HEK293 (cell line): ENCODE data around the gene CCHCR1.

Experiments used
- EGR2 ChIP-seq: fragments of 450-650 bp; formaldehyde crosslinking; IDR thresholded peaks from 2 replicates; pipeline ENCODE4 v1.5.1; 2016; ENCODE audit warnings: low read depth, missing biosample characterization, missing genetic modification characterization
- FEZF1 ChIP-seq: fragments of 450-650 bp; formaldehyde crosslinking; IDR thresholded peaks from 2 replicates; pipeline ENCODE4 v1.5.1; 2016; ENCODE audit warnings: missing biosample characterization, missing genetic modification characterization
- GLI4 ChIP-seq: fragments of 450-650 bp; formaldehyde crosslinking; IDR thresholded peaks from 2 replicates; pipeline ENCODE4 v1.5.1; 2016; ENCODE audit warnings: missing biosample characterization, missing genetic modification characterization
- MYNN ChIP-seq: fragments of 450-650 bp; formaldehyde crosslinking; IDR thresholded peaks from 2 replicates; pipeline ENCODE4 v1.5.1; 2016; ENCODE audit warnings: missing biosample characterization, missing genetic modification characterization, borderline replicate concordance
- REST ChIP-seq: fragments of 450-650 bp; formaldehyde crosslinking; IDR thresholded peaks from 2 replicates; pipeline ENCODE4 v1.5.1; 2016; ENCODE audit warnings: missing biosample characterization, missing genetic modification characterization
- SCRT1 ChIP-seq: fragments of 450-650 bp; formaldehyde crosslinking; IDR thresholded peaks from 2 replicates; pipeline ENCODE4 v1.5.1; 2016; ENCODE audit warnings: missing biosample characterization, missing genetic modification characterization, borderline replicate concordance
- WT1 ChIP-seq: fragments of 450-650 bp; formaldehyde crosslinking; IDR thresholded peaks from 2 replicates; pipeline ENCODE4 v1.5.1; 2016; ENCODE audit warnings: missing biosample characterization, missing genetic modification characterization
- ZBTB48 ChIP-seq: fragments of 450-650 bp; formaldehyde crosslinking; IDR thresholded peaks from 2 replicates; pipeline ENCODE4 v1.5.1; 2016; ENCODE audit warnings: missing biosample characterization, missing genetic modification characterization
- ZBTB8A ChIP-seq: fragments of 450-650 bp; formaldehyde crosslinking; IDR thresholded peaks from 2 replicates; pipeline ENCODE4 v1.5.1; 2016; ENCODE audit warnings: missing biosample characterization, missing genetic modification characterization
- ZNF114 ChIP-seq: fragments of 450-650 bp; formaldehyde crosslinking; IDR thresholded peaks from 2 replicates; pipeline ENCODE4 v1.5.0; 2017; ENCODE audit warnings: missing biosample characterization, missing genetic modification characterization
- ZNF132 ChIP-seq: fragments of 450-650 bp; formaldehyde crosslinking; IDR thresholded peaks from 2 replicates; pipeline ENCODE4 v1.5.1; 2017; ENCODE audit warnings: missing biosample characterization, missing genetic modification characterization, borderline replicate concordance
- ZNF169 ChIP-seq: fragments of 450-650 bp; formaldehyde crosslinking; IDR thresholded peaks from 2 replicates; pipeline ENCODE4 v1.5.1; 2016; ENCODE audit warnings: missing biosample characterization, missing genetic modification characterization
- ZNF184 ChIP-seq: fragments of 450-650 bp; IDR thresholded peaks from 2 replicates; pipeline ENCODE4 v1.5.1; 2018; ENCODE audit warnings: missing biosample characterization, mild to moderate bottlenecking, missing genetic modification characterization
- ZNF202 ChIP-seq: fragments of 450-650 bp; formaldehyde crosslinking; IDR thresholded peaks from 2 replicates; pipeline ENCODE4 v1.5.1; 2016; ENCODE audit warnings: missing biosample characterization, missing genetic modification characterization, borderline replicate concordance
- ZNF391 ChIP-seq: fragments of 450-650 bp; formaldehyde crosslinking; IDR thresholded peaks from 2 replicates; pipeline ENCODE4 v1.5.1; 2016; ENCODE audit warnings: low read depth, missing biosample characterization, missing genetic modification characterization, borderline replicate concordance
- ZNF48 ChIP-seq: fragments of 450-650 bp; formaldehyde crosslinking; IDR thresholded peaks from 2 replicates; pipeline ENCODE4 v1.5.1; 2016; ENCODE audit warnings: missing biosample characterization, missing genetic modification characterization
- ZNF510 ChIP-seq: fragments of 450-650 bp; formaldehyde crosslinking; IDR thresholded peaks from 2 replicates; pipeline ENCODE4 v1.5.1; 2018; ENCODE audit warnings: mild to moderate bottlenecking, missing genetic modification characterization, missing biosample characterization; ENCODE audit not compliant: insufficient replicate concordance
- ZNF549 ChIP-seq: fragments of 450-650 bp; IDR thresholded peaks from 2 replicates; pipeline ENCODE4 v1.5.1; 2018; ENCODE audit warnings: missing biosample characterization, missing genetic modification characterization, mild to moderate bottlenecking, inconsistent platforms, moderate library complexity
- ZNF555 ChIP-seq: fragments of 450-650 bp; formaldehyde crosslinking; conservative IDR thresholded peaks from 2 replicates; pipeline ENCODE4 v1.5.1; 2017; ENCODE audit warnings: missing biosample characterization, mild to moderate bottlenecking, missing genetic modification characterization, inconsistent platforms
- ZNF558 ChIP-seq: fragments of 450-650 bp; formaldehyde crosslinking; IDR thresholded peaks from 2 replicates; pipeline ENCODE4 v1.5.1; 2016; ENCODE audit warnings: missing biosample characterization, missing genetic modification characterization
- ZNF580 ChIP-seq: fragments of 450-650 bp; formaldehyde crosslinking; IDR thresholded peaks from 2 replicates; pipeline ENCODE4 v1.5.1; 2016; ENCODE audit warnings: missing biosample characterization, missing genetic modification characterization
- ZNF639 ChIP-seq: fragments of 450-650 bp; formaldehyde crosslinking; IDR thresholded peaks from 2 replicates; pipeline ENCODE4 v1.5.1; 2016; ENCODE audit warnings: missing biosample characterization, missing genetic modification characterization
- ZNF658 ChIP-seq: fragments of 450-650 bp; formaldehyde crosslinking; IDR thresholded peaks from 2 replicates; pipeline ENCODE4; 2016; ENCODE audit warnings: missing biosample characterization, missing genetic modification characterization
- ZNF677 ChIP-seq: fragments of 450-650 bp; IDR thresholded peaks from 2 replicates; pipeline ENCODE4 v1.5.0; 2018; ENCODE audit warnings: missing biosample characterization, mild to moderate bottlenecking, missing genetic modification characterization, moderate library complexity
- ZNF701 ChIP-seq: fragments of 450-650 bp; formaldehyde crosslinking; IDR thresholded peaks from 2 replicates; pipeline ENCODE4 v1.5.1; 2016; ENCODE audit warnings: missing biosample characterization, missing genetic modification characterization
- TF ChIP-seq, protein P1 (sequence below): fragments of 450-650 bp; formaldehyde crosslinking; conservative IDR thresholded peaks from 2 replicates; pipeline ENCODE4 v1.5.1; 2016; ENCODE audit warnings: low read depth, missing biosample characterization, missing genetic modification characterization
- TF ChIP-seq, protein P2 (sequence below): fragments of 450-650 bp; formaldehyde crosslinking; IDR thresholded peaks from 2 replicates; pipeline ENCODE4 v1.5.1; 2017; ENCODE audit warnings: missing biosample characterization, missing genetic modification characterization
- TF ChIP-seq, protein P3 (sequence below): fragments of 450-650 bp; IDR thresholded peaks from 2 replicates; pipeline ENCODE4 v1.5.1; 2018; ENCODE audit warnings: missing biosample characterization, mild to moderate bottlenecking, missing genetic modification characterization

The CCHCR1 gene

GRCh38 chr6:31158140-31158862, 699 bp upstream of the CCHCR1 start, which contains the start of gene TCF19 (continued):
- TF ChIP-seq, protein P1, sequence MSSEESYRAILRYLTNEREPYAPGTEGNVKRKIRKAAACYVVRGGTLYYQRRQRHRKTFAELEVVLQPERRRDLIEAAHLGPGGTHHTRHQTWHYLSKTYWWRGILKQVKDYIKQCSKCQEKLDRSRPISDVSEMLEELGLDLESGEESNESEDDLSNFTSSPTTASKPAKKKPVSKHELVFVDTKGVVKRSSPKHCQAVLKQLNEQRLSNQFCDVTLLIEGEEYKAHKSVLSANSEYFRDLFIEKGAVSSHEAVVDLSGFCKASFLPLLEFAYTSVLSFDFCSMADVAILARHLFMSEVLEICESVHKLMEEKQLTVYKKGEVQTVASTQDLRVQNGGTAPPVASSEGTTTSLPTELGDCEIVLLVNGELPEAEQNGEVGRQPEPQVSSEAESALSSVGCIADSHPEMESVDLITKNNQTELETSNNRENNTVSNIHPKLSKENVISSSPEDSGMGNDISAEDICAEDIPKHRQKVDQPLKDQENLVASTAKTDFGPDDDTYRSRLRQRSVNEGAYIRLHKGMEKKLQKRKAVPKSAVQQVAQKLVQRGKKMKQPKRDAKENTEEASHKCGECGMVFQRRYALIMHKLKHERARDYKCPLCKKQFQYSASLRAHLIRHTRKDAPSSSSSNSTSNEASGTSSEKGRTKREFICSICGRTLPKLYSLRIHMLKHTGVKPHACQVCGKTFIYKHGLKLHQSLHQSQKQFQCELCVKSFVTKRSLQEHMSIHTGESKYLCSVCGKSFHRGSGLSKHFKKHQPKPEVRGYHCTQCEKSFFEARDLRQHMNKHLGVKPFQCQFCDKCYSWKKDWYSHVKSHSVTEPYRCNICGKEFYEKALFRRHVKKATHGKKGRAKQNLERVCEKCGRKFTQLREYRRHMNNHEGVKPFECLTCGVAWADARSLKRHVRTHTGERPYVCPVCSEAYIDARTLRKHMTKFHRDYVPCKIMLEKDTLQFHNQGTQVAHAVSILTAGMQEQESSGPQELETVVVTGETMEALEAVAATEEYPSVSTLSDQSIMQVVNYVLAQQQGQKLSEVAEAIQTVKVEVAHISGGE (tag by site-specific recombination), result no peak
- no peak for TF ChIP-seq ZNF114 (tag by site-specific recombination)
- TF ChIP-seq ZBTB48 (tag by site-specific recombination), result peak; percentile 15; the same call in 1 of the 2 replicates
- TF ChIP-seq ZBTB8A (tag by site-specific recombination), result no peak; the same call in 1 of the 2 replicates
- TF ChIP-seq GLI4 (tag by site-specific recombination), result no peak
- TF ChIP-seq FEZF1 (tag by site-specific recombination), result no peak
- peak; percentile 64 for TF ChIP-seq WT1 (tag by site-specific recombination)
- no peak for TF ChIP-seq ZNF580 (tag by site-specific recombination)
- no peak for TF ChIP-seq ZNF202
- TF ChIP-seq ZNF184, result no peak
- no peak for TF ChIP-seq SCRT1 (tag by site-specific recombination)
- TF ChIP-seq ZNF391 (tag by site-specific recombination), result 0 out of 2 replicates have a peak, but pooled peaks have one; percentile 15
- TF ChIP-seq ZNF169 (tag by site-specific recombination), result no peak
- TF ChIP-seq ZNF132 (tag by site-specific recombination), result no peak
- no peak for TF ChIP-seq ZNF639
- no peak for TF ChIP-seq MYNN
- no peak for TF ChIP-seq REST (tag by site-specific recombination)
- TF ChIP-seq, protein P2, sequence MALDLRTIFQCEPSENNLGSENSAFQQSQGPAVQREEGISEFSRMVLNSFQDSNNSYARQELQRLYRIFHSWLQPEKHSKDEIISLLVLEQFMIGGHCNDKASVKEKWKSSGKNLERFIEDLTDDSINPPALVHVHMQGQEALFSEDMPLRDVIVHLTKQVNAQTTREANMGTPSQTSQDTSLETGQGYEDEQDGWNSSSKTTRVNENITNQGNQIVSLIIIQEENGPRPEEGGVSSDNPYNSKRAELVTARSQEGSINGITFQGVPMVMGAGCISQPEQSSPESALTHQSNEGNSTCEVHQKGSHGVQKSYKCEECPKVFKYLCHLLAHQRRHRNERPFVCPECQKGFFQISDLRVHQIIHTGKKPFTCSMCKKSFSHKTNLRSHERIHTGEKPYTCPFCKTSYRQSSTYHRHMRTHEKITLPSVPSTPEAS (tag by site-specific recombination), result no peak
- no peak for TF ChIP-seq ZNF555 (tag by site-specific recombination)
- no peak for TF ChIP-seq ZNF658 (tag by site-specific recombination)
- TF ChIP-seq ZNF549 (tag by site-specific recombination), result no peak
- TF ChIP-seq ZNF510, result no peak
- TF ChIP-seq ZNF677 (tag by site-specific recombination), result no peak
- peak; percentile 94 for TF ChIP-seq EGR2 (tag by site-specific recombination)
- no peak for TF ChIP-seq ZNF558
- no peak for TF ChIP-seq ZNF48 (tag by site-specific recombination)
- TF ChIP-seq, protein P3, sequence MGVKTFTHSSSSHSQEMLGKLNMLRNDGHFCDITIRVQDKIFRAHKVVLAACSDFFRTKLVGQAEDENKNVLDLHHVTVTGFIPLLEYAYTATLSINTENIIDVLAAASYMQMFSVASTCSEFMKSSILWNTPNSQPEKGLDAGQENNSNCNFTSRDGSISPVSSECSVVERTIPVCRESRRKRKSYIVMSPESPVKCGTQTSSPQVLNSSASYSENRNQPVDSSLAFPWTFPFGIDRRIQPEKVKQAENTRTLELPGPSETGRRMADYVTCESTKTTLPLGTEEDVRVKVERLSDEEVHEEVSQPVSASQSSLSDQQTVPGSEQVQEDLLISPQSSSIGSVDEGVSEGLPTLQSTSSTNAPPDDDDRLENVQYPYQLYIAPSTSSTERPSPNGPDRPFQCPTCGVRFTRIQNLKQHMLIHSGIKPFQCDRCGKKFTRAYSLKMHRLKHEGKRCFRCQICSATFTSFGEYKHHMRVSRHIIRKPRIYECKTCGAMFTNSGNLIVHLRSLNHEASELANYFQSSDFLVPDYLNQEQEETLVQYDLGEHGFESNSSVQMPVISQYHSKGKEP (tag by site-specific recombination), result peak; percentile 2; the same call in 1 of the 2 replicates
- no peak for TF ChIP-seq ZNF701 (tag by site-specific recombination)
